Neural cell (in vitro differentiated cells): ENCODE results near the gene PC.

Source experiments
- EP300 ChIP-seq: fragments of 450-650 bp; conservative IDR thresholded peaks from 2 replicates; pipeline ENCODE4 v1.6.1; 2014; ENCODE audit warnings: antibody characterized with exemption, mild to moderate bottlenecking, moderate library complexity; ENCODE audit not compliant: poor library complexity, severe bottlenecking
- EZH2 ChIP-seq: fragments of 200-600, 300-800 bp; shearing (Covaris generic), sonication (generic); IDR thresholded peaks from 2 replicates; pipeline ENCODE4 v1.6.1; 2014; ENCODE audit warnings: antibody characterized with exemption, low read length, borderline replicate concordance, mild to moderate bottlenecking; ENCODE audit not compliant: insufficient read depth, poor library complexity, severe bottlenecking
- SMC3 ChIP-seq: fragments of 450-650 bp; conservative IDR thresholded peaks from 2 replicates; pipeline ENCODE4 v1.6.1; 2014; ENCODE audit warnings: antibody characterized with exemption, mild to moderate bottlenecking, moderate library complexity; ENCODE audit not compliant: poor library complexity
- TF ChIP-seq, protein P1 (sequence below): fragments of 450-650 bp; IDR thresholded peaks from 2 replicates; pipeline ENCODE4 v1.5.1; 2014; ENCODE audit warnings: antibody characterized with exemption, mild to moderate bottlenecking, moderate library complexity; ENCODE audit not compliant: poor library complexity, severe bottlenecking

DNA sequence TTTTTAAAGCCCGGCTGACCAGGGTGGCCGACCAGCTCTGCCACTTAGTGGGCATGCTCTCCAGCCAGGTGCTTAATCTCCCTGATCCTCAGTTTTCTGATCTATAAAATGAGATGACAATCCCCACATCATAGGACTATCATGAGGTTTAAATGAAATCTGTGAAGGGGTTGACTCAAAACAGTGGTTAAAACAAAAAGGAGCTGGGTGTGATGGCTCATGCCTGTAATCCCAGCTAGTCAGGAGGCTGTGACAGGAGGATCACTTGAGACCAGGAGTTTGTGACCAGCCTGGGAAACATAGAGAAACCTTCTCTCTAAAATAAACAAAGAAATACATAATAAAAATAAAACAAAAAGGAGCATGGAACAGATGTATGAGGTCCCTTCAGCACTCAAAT is 13.3 kb upstream of the PC start:
- TF ChIP-seq EZH2 (no peak), SMC3 (no peak), EP300 (no peak)
- TF ChIP-seq, protein P1, sequence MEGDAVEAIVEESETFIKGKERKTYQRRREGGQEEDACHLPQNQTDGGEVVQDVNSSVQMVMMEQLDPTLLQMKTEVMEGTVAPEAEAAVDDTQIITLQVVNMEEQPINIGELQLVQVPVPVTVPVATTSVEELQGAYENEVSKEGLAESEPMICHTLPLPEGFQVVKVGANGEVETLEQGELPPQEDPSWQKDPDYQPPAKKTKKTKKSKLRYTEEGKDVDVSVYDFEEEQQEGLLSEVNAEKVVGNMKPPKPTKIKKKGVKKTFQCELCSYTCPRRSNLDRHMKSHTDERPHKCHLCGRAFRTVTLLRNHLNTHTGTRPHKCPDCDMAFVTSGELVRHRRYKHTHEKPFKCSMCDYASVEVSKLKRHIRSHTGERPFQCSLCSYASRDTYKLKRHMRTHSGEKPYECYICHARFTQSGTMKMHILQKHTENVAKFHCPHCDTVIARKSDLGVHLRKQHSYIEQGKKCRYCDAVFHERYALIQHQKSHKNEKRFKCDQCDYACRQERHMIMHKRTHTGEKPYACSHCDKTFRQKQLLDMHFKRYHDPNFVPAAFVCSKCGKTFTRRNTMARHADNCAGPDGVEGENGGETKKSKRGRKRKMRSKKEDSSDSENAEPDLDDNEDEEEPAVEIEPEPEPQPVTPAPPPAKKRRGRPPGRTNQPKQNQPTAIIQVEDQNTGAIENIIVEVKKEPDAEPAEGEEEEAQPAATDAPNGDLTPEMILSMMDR = no peak
